DOHH2 (cell line): ENCODE results near the gene LBR.

Source experiments
- EZH2phosphoT487 ChIP-seq: fragments of 200-600 bp; sonication (generic); IDR thresholded peaks from 2 replicates; pipeline ENCODE4 v1.6.1; 2017; ENCODE audit warnings: borderline replicate concordance, mild to moderate bottlenecking, antibody characterized with exemption, low read length, moderate library complexity, mixed read lengths
- TF ChIP-seq, protein P1 (sequence below): fragments of 200-600 bp; sonication (generic); IDR thresholded peaks from one replicate; pipeline ENCODE4 v1.5.1; 2014; ENCODE audit warnings: antibody characterized with exemption, mild to moderate bottlenecking, low read depth, low read length; ENCODE audit not compliant: poor library complexity, severe bottlenecking

GRCh38 chr1:225430301-225430700 lies 2.5 kb upstream of the LBR start:
- TF ChIP-seq, protein P1, sequence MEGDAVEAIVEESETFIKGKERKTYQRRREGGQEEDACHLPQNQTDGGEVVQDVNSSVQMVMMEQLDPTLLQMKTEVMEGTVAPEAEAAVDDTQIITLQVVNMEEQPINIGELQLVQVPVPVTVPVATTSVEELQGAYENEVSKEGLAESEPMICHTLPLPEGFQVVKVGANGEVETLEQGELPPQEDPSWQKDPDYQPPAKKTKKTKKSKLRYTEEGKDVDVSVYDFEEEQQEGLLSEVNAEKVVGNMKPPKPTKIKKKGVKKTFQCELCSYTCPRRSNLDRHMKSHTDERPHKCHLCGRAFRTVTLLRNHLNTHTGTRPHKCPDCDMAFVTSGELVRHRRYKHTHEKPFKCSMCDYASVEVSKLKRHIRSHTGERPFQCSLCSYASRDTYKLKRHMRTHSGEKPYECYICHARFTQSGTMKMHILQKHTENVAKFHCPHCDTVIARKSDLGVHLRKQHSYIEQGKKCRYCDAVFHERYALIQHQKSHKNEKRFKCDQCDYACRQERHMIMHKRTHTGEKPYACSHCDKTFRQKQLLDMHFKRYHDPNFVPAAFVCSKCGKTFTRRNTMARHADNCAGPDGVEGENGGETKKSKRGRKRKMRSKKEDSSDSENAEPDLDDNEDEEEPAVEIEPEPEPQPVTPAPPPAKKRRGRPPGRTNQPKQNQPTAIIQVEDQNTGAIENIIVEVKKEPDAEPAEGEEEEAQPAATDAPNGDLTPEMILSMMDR: no peak
- no peak for TF ChIP-seq EZH2phosphoT487
